Memory B cell (primary cell): Measurements from ENCODE around the gene MAD1L1.

Experiments
- ATAC-seq: fragments of 150-1000 bp; cut with Tn5 transposase; 2 replicates; pipeline ENCODE4 v1.10.0; 2021; ENCODE audit warnings: low read depth, mild to moderate bottlenecking, moderate library complexity
- DNase-seq, 2 donors: peaks; one replicate each; pipeline ENCODE4 v3.0.0; 2022; ENCODE audit warnings: low spot score in 2 of 2
- H3K27ac Mint-ChIP-seq: one replicate; pipeline ENCODE4 v1.8.0; 2022; ENCODE audit warnings: mild to moderate bottlenecking, moderate library complexity, mixed read lengths
- H3K27me3 Mint-ChIP-seq: one replicate; pipeline ENCODE4 v1.8.0; 2022; ENCODE audit warnings: mixed read lengths
- H3K36me3 Mint-ChIP-seq: one replicate; pipeline ENCODE4 v1.8.0; 2022; ENCODE audit warnings: mild to moderate bottlenecking, mixed read lengths
- H3K4me1 Mint-ChIP-seq: one replicate; pipeline ENCODE4 v1.8.0; 2022; ENCODE audit warnings: mixed read lengths
- H3K4me3 Mint-ChIP-seq: one replicate; pipeline ENCODE4 v1.8.0; 2022; ENCODE audit warnings: mild to moderate bottlenecking, moderate library complexity, mixed read lengths
- H3K9me3 Mint-ChIP-seq: one replicate; pipeline ENCODE4 v1.8.0; 2022; ENCODE audit warnings: mixed read lengths

The MAD1L1 gene

GRCh38 chr7:2075811-2076210, 156.9 kb downstream of the MAD1L1 start:
- ATAC-seq (no peak), DNase-seq (no peak)
- H3K4me1 Mint-ChIP-seq: peaks cover 18% of the 10 kb centered on the region
- no peaks in the 10 kb centered on the region for H3K9me3 Mint-ChIP-seq
- no peaks in the 10 kb centered on the region for H3K27me3 Mint-ChIP-seq
- H3K27ac Mint-ChIP-seq: no peak overlapping the region
- peaks cover 2% of the 10 kb centered on the region for H3K36me3 Mint-ChIP-seq
- H3K4me3 Mint-ChIP-seq: no peak overlapping the region

GRCh38 chr7:2074691-2075090, 158.1 kb downstream of the MAD1L1 start:
- Mint-ChIP-seq H3K4me1 (peaks cover 22% of the 10 kb centered on the region), H3K4me3 (no peak overlapping the region), H3K27ac (peak overlapping the region; percentile 65), H3K27me3 (no peaks in the 10 kb centered on the region), H3K9me3 (no peaks in the 10 kb centered on the region), H3K36me3 (peaks cover 2% of the 10 kb centered on the region)
- DNase-seq: no peak
- no peak for ATAC-seq

- ATAC-seq (no peak), DNase-seq (no peak)
- Mint-ChIP-seq H3K9me3 (no peaks in the 10 kb centered on the region), H3K27me3 (no peaks in the 10 kb centered on the region), H3K36me3 (peaks cover 3% of the 10 kb centered on the region), H3K4me3 (no peak overlapping the region), H3K27ac (no peak overlapping the region), H3K4me1 (peaks cover 21% of the 10 kb centered on the region)
Measured at GRCh38 chr7:2072798-2073197, 159.9 kb downstream of the MAD1L1 start.

- peaks cover 4% of the 10 kb centered on the region for H3K36me3 Mint-ChIP-seq
- peak overlapping the region; percentile 69 for H3K4me3 Mint-ChIP-seq
- H3K9me3 Mint-ChIP-seq: no peaks in the 10 kb centered on the region
- ATAC-seq: peak; percentile 96
- H3K27me3 Mint-ChIP-seq: no peaks in the 10 kb centered on the region
- peak overlapping the region; percentile 88 for H3K27ac Mint-ChIP-seq
- peaks cover 22% of the 10 kb centered on the region for H3K4me1 Mint-ChIP-seq
- DNase-seq: peak; percentile 43 to 44
Measured at GRCh38 chr7:2072042-2072441, 160.7 kb downstream of the MAD1L1 start.

GRCh38 chr7:2071133-2071832, 161.5 kb downstream of the MAD1L1 start:
- H3K9me3 Mint-ChIP-seq: no peaks in the 10 kb centered on the region
- peaks cover 4% of the 10 kb centered on the region for H3K36me3 Mint-ChIP-seq
- peak; percentile 16 for ATAC-seq
- H3K27me3 Mint-ChIP-seq: no peaks in the 10 kb centered on the region
- no peak overlapping the region for H3K27ac Mint-ChIP-seq
- H3K4me1 Mint-ChIP-seq: peaks cover 26% of the 10 kb centered on the region
- peak overlapping the region; percentile 69 for H3K4me3 Mint-ChIP-seq
- DNase-seq: no peak

GRCh38 chr7:2070151-2070763, 162.5 kb downstream of the MAD1L1 start:
- ATAC-seq: no peak

GRCh38 chr7:2069472-2069860, 163.3 kb downstream of the MAD1L1 start:
- H3K36me3 Mint-ChIP-seq: peaks cover 2% of the 10 kb centered on the region
- H3K9me3 Mint-ChIP-seq: no peaks in the 10 kb centered on the region
- H3K4me3 Mint-ChIP-seq: no peak overlapping the region
- no peaks in the 10 kb centered on the region for H3K27me3 Mint-ChIP-seq
- H3K27ac Mint-ChIP-seq: no peak overlapping the region
- no peak for ATAC-seq
- no peak for DNase-seq
- peaks cover 24% of the 10 kb centered on the region for H3K4me1 Mint-ChIP-seq

More at GRCh38 chr7:2070151-2070763, 162.5 kb downstream of the MAD1L1 start:
- Mint-ChIP-seq H3K4me3 (no peak overlapping the region), H3K4me1 (peaks cover 24% of the 10 kb centered on the region), H3K27me3 (no peaks in the 10 kb centered on the region), H3K36me3 (peaks cover 2% of the 10 kb centered on the region), H3K27ac (no peak overlapping the region), H3K9me3 (no peaks in the 10 kb centered on the region)
- DNase-seq: no peak

- Mint-ChIP-seq H3K27me3 (no peaks in the 10 kb centered on the region), H3K27ac (no peak overlapping the region), H3K4me3 (no peak overlapping the region), H3K4me1 (peaks cover 29% of the 10 kb centered on the region), H3K36me3 (peaks cover 2% of the 10 kb centered on the region), H3K9me3 (no peaks in the 10 kb centered on the region)
- DNase-seq: no peak
- ATAC-seq: no peak
Measured at GRCh38 chr7:2068693-2069471, 163.9 kb downstream of the MAD1L1 start.

- peak; percentile 87 for ATAC-seq
- Mint-ChIP-seq H3K4me1 (peaks cover 25% of the 10 kb centered on the region), H3K27me3 (no peaks in the 10 kb centered on the region), H3K27ac (peak overlapping the region; percentile 74), H3K4me3 (peak overlapping the region; percentile 62), H3K36me3 (peaks cover 2% of the 10 kb centered on the region), H3K9me3 (no peaks in the 10 kb centered on the region)
- DNase-seq: peak; percentile 24 to 49
Measured at GRCh38 chr7:2066251-2066919, 166.4 kb downstream of the MAD1L1 start.

GRCh38 chr7:2065528-2065927, 167.2 kb downstream of the MAD1L1 start:
- DNase-seq (no peak), ATAC-seq (no peak)
- no peaks in the 10 kb centered on the region for H3K9me3 Mint-ChIP-seq
- peaks cover 2% of the 10 kb centered on the region for H3K36me3 Mint-ChIP-seq
- H3K4me3 Mint-ChIP-seq: no peak overlapping the region
- H3K27me3 Mint-ChIP-seq: no peaks in the 10 kb centered on the region
- H3K27ac Mint-ChIP-seq: no peak overlapping the region
- peaks cover 23% of the 10 kb centered on the region for H3K4me1 Mint-ChIP-seq

GRCh38 chr7:2063563-2064260, 169.0 kb downstream of the MAD1L1 start:
- ATAC-seq: no peak
- Mint-ChIP-seq H3K4me3 (peak overlapping the region; percentile 24), H3K27me3 (no peaks in the 10 kb centered on the region), H3K4me1 (peaks cover 19% of the 10 kb centered on the region), H3K9me3 (peaks cover 4% of the 10 kb centered on the region), H3K27ac (no peak overlapping the region), H3K36me3 (peaks cover 11% of the 10 kb centered on the region)
- DNase-seq: no peak

- Mint-ChIP-seq H3K36me3 (peaks cover 14% of the 10 kb centered on the region), H3K27ac (no peak overlapping the region), H3K4me1 (peaks cover 18% of the 10 kb centered on the region), H3K27me3 (no peaks in the 10 kb centered on the region), H3K9me3 (peaks cover 4% of the 10 kb centered on the region), H3K4me3 (no peak overlapping the region)
- no peak for DNase-seq
- ATAC-seq: no peak
Measured at GRCh38 chr7:2062648-2063047, 170.1 kb downstream of the MAD1L1 start.

GRCh38 chr7:2060701-2061100, 172.0 kb downstream of the MAD1L1 start:
- ATAC-seq (no peak), DNase-seq (no peak)
- Mint-ChIP-seq H3K4me1 (peaks cover 20% of the 10 kb centered on the region), H3K27me3 (no peaks in the 10 kb centered on the region), H3K27ac (no peak overlapping the region), H3K9me3 (peaks cover 4% of the 10 kb centered on the region), H3K36me3 (peaks cover 16% of the 10 kb centered on the region), H3K4me3 (no peak overlapping the region)
